Transverse colon (tissue), 3 donors: Measurements from ENCODE around the gene WDR64.

Source experiments
- POLR2A ChIP-seq: fragments of 450-650 bp; IDR thresholded peaks from one replicate; pipeline ENCODE4 v1.6.1; 2016; ENCODE audit warnings: antibody characterized with exemption, mild to moderate bottlenecking, moderate library complexity
- TF ChIP-seq, protein P1 (sequence below), 5 experiments: fragments of 200-600 bp in 3 of 5; fragments of 450-650 bp in 2 of 5; sonication (generic) in 3 of 5; IDR thresholded peaks; 1 replicate in 2 of 5; 2 replicates in 3 of 5; pipeline ENCODE4 v1.5.1; 2016 to 2017; ENCODE audit warnings: antibody characterized with exemption in 5 of 5, inconsistent platforms in 3 of 5, mild to moderate bottlenecking in 2 of 5, moderate library complexity in 1 of 5

DNA sequence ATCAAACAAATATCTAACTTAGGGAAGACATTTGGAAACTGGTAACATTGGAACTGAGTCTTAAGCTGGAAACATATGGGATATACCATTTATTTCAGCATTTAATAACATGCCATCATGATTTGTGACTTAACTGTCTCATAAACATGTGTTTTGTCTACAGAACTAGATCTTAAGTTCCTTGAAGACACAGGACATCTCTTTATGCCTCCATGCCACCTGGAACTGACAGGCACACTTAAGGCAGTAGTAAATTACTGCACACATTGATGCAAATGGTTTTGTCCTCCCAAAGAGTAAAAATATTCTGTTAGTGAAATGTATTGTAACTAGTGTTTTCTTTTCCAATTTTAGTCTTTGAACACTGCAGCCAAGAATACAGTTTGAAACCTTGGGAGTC is 194.3 kb downstream of the WDR64 start:
- no peak for TF ChIP-seq POLR2A
- TF ChIP-seq, protein P1, sequence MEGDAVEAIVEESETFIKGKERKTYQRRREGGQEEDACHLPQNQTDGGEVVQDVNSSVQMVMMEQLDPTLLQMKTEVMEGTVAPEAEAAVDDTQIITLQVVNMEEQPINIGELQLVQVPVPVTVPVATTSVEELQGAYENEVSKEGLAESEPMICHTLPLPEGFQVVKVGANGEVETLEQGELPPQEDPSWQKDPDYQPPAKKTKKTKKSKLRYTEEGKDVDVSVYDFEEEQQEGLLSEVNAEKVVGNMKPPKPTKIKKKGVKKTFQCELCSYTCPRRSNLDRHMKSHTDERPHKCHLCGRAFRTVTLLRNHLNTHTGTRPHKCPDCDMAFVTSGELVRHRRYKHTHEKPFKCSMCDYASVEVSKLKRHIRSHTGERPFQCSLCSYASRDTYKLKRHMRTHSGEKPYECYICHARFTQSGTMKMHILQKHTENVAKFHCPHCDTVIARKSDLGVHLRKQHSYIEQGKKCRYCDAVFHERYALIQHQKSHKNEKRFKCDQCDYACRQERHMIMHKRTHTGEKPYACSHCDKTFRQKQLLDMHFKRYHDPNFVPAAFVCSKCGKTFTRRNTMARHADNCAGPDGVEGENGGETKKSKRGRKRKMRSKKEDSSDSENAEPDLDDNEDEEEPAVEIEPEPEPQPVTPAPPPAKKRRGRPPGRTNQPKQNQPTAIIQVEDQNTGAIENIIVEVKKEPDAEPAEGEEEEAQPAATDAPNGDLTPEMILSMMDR (IDR thresholded peaks at IDR 0.05) = no peak
